H9 (cell line): Measurements from ENCODE around the gene EPC1. TPM values are rescaled to one million over a fixed set of nuclear protein-coding genes. Genes with fewer than 3 reads are reported as not detected.

Experiments used
- DNase-seq: peaks from one replicate; pipeline ENCODE4 v3.0.0-alpha.2; 2017
- H2AFZ ChIP-seq: one replicate; pipeline ENCODE4 v1.6.1; 2013; ENCODE audit warnings: mild to moderate bottlenecking, low read length, control low read depth, moderate library complexity
- H2AK5ac ChIP-seq: 2 replicates; pipeline ENCODE4 v1.6.1; 2013; ENCODE audit warnings: low read length, control low read depth, mixed read lengths; ENCODE audit not compliant: insufficient read length
- H2BK120ac ChIP-seq: one replicate; pipeline ENCODE4 v1.6.1; 2013; ENCODE audit warnings: low read depth, mild to moderate bottlenecking, low read length, control low read depth, inconsistent platforms; ENCODE audit not compliant: poor library complexity, severe bottlenecking
- H2BK12ac ChIP-seq: 2 replicates; pipeline ENCODE4 v1.6.1; 2013; ENCODE audit warnings: low read length, control low read depth, mixed read lengths, low read depth; ENCODE audit not compliant: insufficient read length
- H2BK15ac ChIP-seq: 2 replicates; pipeline ENCODE4 v1.6.1; 2013; ENCODE audit warnings: low read depth, low read length, control low read depth
- H2BK20ac ChIP-seq: one replicate; pipeline ENCODE4 v1.6.1; 2013; ENCODE audit warnings: low read depth, mild to moderate bottlenecking, low read length, control low read depth, inconsistent platforms; ENCODE audit not compliant: poor library complexity, severe bottlenecking
- H2BK5ac ChIP-seq: 2 replicates; pipeline ENCODE4 v1.6.1; 2013; ENCODE audit warnings: low read length, control low read depth, mixed read lengths; ENCODE audit not compliant: insufficient read length
- H3K14ac ChIP-seq: 2 replicates; pipeline ENCODE4 v1.6.1; 2013; ENCODE audit warnings: low read length, control low read depth; ENCODE audit not compliant: insufficient read depth
- H3K18ac ChIP-seq: 2 replicates; pipeline ENCODE4 v1.6.1; 2013; ENCODE audit warnings: low read depth, mild to moderate bottlenecking, mixed read lengths, low read length, control low read depth; ENCODE audit not compliant: insufficient read length
- H3K23ac ChIP-seq: 2 replicates; pipeline ENCODE4 v1.6.1; 2013; ENCODE audit warnings: low read length, control low read depth, mixed read lengths, low read depth; ENCODE audit not compliant: insufficient read length
- H3K23me2 ChIP-seq: 2 replicates; pipeline ENCODE4 v1.6.1; 2013; ENCODE audit warnings: low read depth, mild to moderate bottlenecking, mixed read lengths, low read length, control low read depth; ENCODE audit not compliant: insufficient read length, poor library complexity, severe bottlenecking
- H3K27ac ChIP-seq: 2 replicates; pipeline ENCODE4 v1.5.1; 2013; ENCODE audit warnings: low read length, control low read depth, mixed read lengths, low read depth; ENCODE audit not compliant: insufficient read length
- H3K27me3 ChIP-seq: 2 replicates; pipeline ENCODE4 v1.6.1; 2013; ENCODE audit warnings: low read length, control low read depth, inconsistent platforms; ENCODE audit not compliant: insufficient read depth
- H3K4ac ChIP-seq: 2 replicates; pipeline ENCODE4 v1.6.1; 2013; ENCODE audit warnings: low read depth, mild to moderate bottlenecking, control low read depth, inconsistent platforms, low read length, moderate library complexity
- H3K4me1 ChIP-seq: 2 replicates; pipeline ENCODE4 v1.6.1; 2013; ENCODE audit warnings: low read length, control low read depth, inconsistent platforms; ENCODE audit not compliant: insufficient read depth
- H3K4me2 ChIP-seq: 2 replicates; pipeline ENCODE4 v1.6.1; 2013; ENCODE audit warnings: low read length, control low read depth, mixed read lengths; ENCODE audit not compliant: insufficient read length, insufficient read depth
- H3K56ac ChIP-seq: 2 replicates; pipeline ENCODE4 v1.6.1; 2013; ENCODE audit warnings: low read depth, mild to moderate bottlenecking, mixed read lengths, low read length, control low read depth; ENCODE audit not compliant: insufficient read length
- H3K79me1 ChIP-seq: 2 replicates; pipeline ENCODE4 v1.6.1; 2013; ENCODE audit warnings: low read depth, mild to moderate bottlenecking, moderate library complexity, low read length, control low read depth, inconsistent platforms; ENCODE audit not compliant: insufficient read depth, poor library complexity, severe bottlenecking
- H3K79me2 ChIP-seq: 2 replicates; pipeline ENCODE4 v1.6.1; 2013; ENCODE audit warnings: low read length, control low read depth, inconsistent platforms; ENCODE audit not compliant: insufficient read depth
- H3K9ac ChIP-seq: 2 replicates; pipeline ENCODE4 v1.6.1; 2013; ENCODE audit warnings: low read length, control low read depth, mixed read lengths; ENCODE audit not compliant: insufficient read length; ENCODE audit errors: extremely low read depth
- H3K9me3 ChIP-seq: one replicate; pipeline ENCODE4 v1.6.1; 2013; ENCODE audit warnings: low read depth, low read length, inconsistent platforms; ENCODE audit not compliant: control insufficient read depth
- H3T11ph ChIP-seq: one replicate; pipeline ENCODE4 v1.6.1; 2013; ENCODE audit warnings: mild to moderate bottlenecking, low read length, control low read depth, inconsistent platforms
- H4K20me1 ChIP-seq: one replicate; pipeline ENCODE4 v1.6.1; 2013; ENCODE audit not compliant: control insufficient read depth, insufficient read length, insufficient read depth
- H4K5ac ChIP-seq: 2 replicates; pipeline ENCODE4 v1.6.1; 2013; ENCODE audit warnings: low read depth, mild to moderate bottlenecking, mixed read lengths, low read length, control low read depth; ENCODE audit not compliant: insufficient read length
- H4K8ac ChIP-seq: replicated peaks from 2 replicates; pipeline ENCODE4 v1.6.1; 2013; ENCODE audit warnings: low read length, control low read depth, mixed read lengths, low read depth; ENCODE audit not compliant: insufficient read length
- H4K91ac ChIP-seq: 2 replicates; pipeline ENCODE4 v1.6.1; 2013; ENCODE audit warnings: low read depth, mild to moderate bottlenecking, moderate library complexity, mixed read lengths, low read length, control low read depth; ENCODE audit not compliant: insufficient read length
- H3K27ac Mint-ChIP-seq, 3 experiments: 2 replicates in 2 of 3; 3 replicates in 1 of 3; pipeline ENCODE4 v1.8.0; 2020 to 2021; ENCODE audit warnings: mixed read lengths in 3 of 3, mild to moderate bottlenecking in 1 of 3, moderate library complexity in 1 of 3
- H3K27me3 Mint-ChIP-seq: 2 replicates; pipeline ENCODE4 v1.8.0; 2021; ENCODE audit warnings: low read depth, mild to moderate bottlenecking, moderate library complexity, mixed read lengths
- H3K36me3 Mint-ChIP-seq, 3 experiments: 2 replicates in 2 of 3; 3 replicates in 1 of 3; pipeline ENCODE4 v1.8.0; 2020 to 2021; ENCODE audit warnings: low read depth in 3 of 3, mixed read lengths in 3 of 3; ENCODE audit not compliant: insufficient read depth in 1 of 3
- H3K4me1 Mint-ChIP-seq, 2 experiments: 2 replicates each; pipeline ENCODE4 v1.8.0; 2020; ENCODE audit warnings: mixed read lengths in 2 of 2
- H3K4me3 Mint-ChIP-seq, 2 experiments: 2 replicates in 1 of 2; 3 replicates in 1 of 2; pipeline ENCODE4 v1.8.0; 2020 to 2021; ENCODE audit warnings: mild to moderate bottlenecking in 2 of 2, mixed read lengths in 2 of 2, moderate library complexity in 1 of 2
- H3K9me3 Mint-ChIP-seq, 2 experiments: 2 replicates in 1 of 2; 3 replicates in 1 of 2; pipeline ENCODE4 v1.8.0; 2020; ENCODE audit warnings: mild to moderate bottlenecking in 2 of 2, mixed read lengths in 2 of 2, moderate library complexity in 1 of 2
- WGBS: extraction: QIAGEN DNeasy Blood & Tissue Kit; methylation state at CpG from one replicate; pipeline ENCODE4 v1.1.7; 2013; ENCODE audit warnings: missing lambda C conversion rate, low lambda C conversion rate, mixed read lengths; ENCODE audit not compliant: insufficient read length; ENCODE audit errors: extremely low coverage; 5-methylcytosine and 5-hydroxymethylcytosine counted together
- total RNA-seq: library from RNA; stranded (reverse); gene quantifications from 2 replicates; pipeline ENCODE4 v1.2.1, GENCODE V29; 2021
- TF ChIP-seq, protein P1 (sequence below): fragments of 200-600 bp; sonication (generic); conservative IDR thresholded peaks from 3 replicates; pipeline ENCODE4 v1.8.0; 2021; ENCODE audit warnings: antibody characterized with exemption, mild to moderate bottlenecking

Gene EPC1
- total RNA-seq, 1 experiment from 2014 or later = 32.5 TPM

DNA sequence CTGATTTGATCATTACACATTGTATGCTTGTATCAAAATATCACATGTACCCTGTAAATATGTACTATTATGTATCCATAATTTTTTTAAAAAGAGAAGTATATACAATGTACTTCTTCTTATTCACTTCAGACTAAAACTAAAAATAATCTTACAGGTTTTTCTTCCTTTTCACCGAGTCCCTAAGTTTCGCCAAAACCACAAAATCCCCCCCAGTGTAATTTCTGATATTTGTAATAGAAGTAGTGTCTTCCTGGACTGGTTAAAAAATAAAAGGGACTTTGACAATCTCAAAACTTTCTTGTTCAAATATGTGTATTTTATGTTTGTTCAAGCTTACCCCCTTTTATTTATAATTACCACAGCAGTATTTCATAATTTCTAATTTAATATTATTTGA, 23.9 kb downstream of the EPC1 start:
- no peak overlapping the region for H3K9ac ChIP-seq
- no peaks in the 10 kb centered on the region for H3K23me2 ChIP-seq
- H4K5ac ChIP-seq = no peak overlapping the region
- H3K4me1 ChIP-seq = peaks cover 3% of the 10 kb centered on the region; the same call in 1 of the 2 replicates
- no peak overlapping the region for H2BK15ac ChIP-seq
- no peaks in the 10 kb centered on the region for H3K27me3 Mint-ChIP-seq
- H3K23ac ChIP-seq = no peak overlapping the region
- H3K9me3 ChIP-seq = no peaks in the 10 kb centered on the region
- no peak overlapping the region for H2BK12ac ChIP-seq
- DNase-seq = no peak
- H3K4me2 ChIP-seq = no peak overlapping the region
- peaks cover 1 to 18% (median 9%) of the 10 kb centered on the region in 3 experiments; a peak in 6 of 7 replicates for H3K36me3 Mint-ChIP-seq
- TF ChIP-seq, protein P1, sequence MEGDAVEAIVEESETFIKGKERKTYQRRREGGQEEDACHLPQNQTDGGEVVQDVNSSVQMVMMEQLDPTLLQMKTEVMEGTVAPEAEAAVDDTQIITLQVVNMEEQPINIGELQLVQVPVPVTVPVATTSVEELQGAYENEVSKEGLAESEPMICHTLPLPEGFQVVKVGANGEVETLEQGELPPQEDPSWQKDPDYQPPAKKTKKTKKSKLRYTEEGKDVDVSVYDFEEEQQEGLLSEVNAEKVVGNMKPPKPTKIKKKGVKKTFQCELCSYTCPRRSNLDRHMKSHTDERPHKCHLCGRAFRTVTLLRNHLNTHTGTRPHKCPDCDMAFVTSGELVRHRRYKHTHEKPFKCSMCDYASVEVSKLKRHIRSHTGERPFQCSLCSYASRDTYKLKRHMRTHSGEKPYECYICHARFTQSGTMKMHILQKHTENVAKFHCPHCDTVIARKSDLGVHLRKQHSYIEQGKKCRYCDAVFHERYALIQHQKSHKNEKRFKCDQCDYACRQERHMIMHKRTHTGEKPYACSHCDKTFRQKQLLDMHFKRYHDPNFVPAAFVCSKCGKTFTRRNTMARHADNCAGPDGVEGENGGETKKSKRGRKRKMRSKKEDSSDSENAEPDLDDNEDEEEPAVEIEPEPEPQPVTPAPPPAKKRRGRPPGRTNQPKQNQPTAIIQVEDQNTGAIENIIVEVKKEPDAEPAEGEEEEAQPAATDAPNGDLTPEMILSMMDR = no peak
- WGBS = no CpG with 5 or more reads among the region's 2 CpGs
- no peak overlapping the region for H3K4ac ChIP-seq
- H3K14ac ChIP-seq = no peak overlapping the region
- H2BK20ac ChIP-seq = no peak overlapping the region
- no peak overlapping the region for H3K18ac ChIP-seq
- H2AK5ac ChIP-seq = no peak overlapping the region
- no peaks in the 10 kb centered on the region for H3K9me3 Mint-ChIP-seq
- no peak overlapping the region for H2BK5ac ChIP-seq
- no peak overlapping the region for H3K27ac ChIP-seq
- no peak overlapping the region for H2AFZ ChIP-seq
- H4K91ac ChIP-seq = no peak overlapping the region
- no peak overlapping the region for H3K27ac Mint-ChIP-seq
- H4K8ac ChIP-seq = no peak overlapping the region
- H3K4me1 Mint-ChIP-seq = peaks cover 24 to 30% of the 10 kb centered on the region in 2 experiments
- no peak overlapping the region for H3K56ac ChIP-seq
- H4K20me1 ChIP-seq = no peaks in the 10 kb centered on the region
- H3T11ph ChIP-seq = no peak overlapping the region
- H3K79me1 ChIP-seq = no peaks in the 10 kb centered on the region
- H3K79me2 ChIP-seq = peaks cover 32% of the 10 kb centered on the region; the same call in 1 of the 2 replicates
- H3K27me3 ChIP-seq = no peaks in the 10 kb centered on the region
- H2BK120ac ChIP-seq = no peak overlapping the region
- H3K4me3 Mint-ChIP-seq = no peak overlapping the region
